Prostate gland (tissue), 2 donors: ENCODE results near the gene SRSF5. TPM values are rescaled to one million over a fixed set of nuclear protein-coding genes. Genes with fewer than 3 reads are reported as not detected.

Experiments
- small RNA-seq, 2 donors: library from RNA; depleted of rRNA; stranded (forward); fragments of <200 nt; gene quantifications; one replicate each; pipeline ENCODE3, GENCODE V24; 2016
- total RNA-seq, 2 donors: library from RNA; depleted of rRNA; stranded (reverse); fragments of >200 nt; gene quantifications; one replicate each; pipeline ENCODE4 v1.1.0, GENCODE V29; 2016

The SRSF5 gene
- total RNA-seq, 2 donors from 2014 or later = 206 to 338 TPM

Small RNA genes within 50 kb of the gene (small RNA-seq; reads per million reads assigned to genes)
- gene RF00614 = 0 reads per million in 2 donors

Other genes starting within 250 kb of the SRSF5 start
- gene CCDC177, start 192.3 kb upstream of the SRSF5 start, total RNA-seq = under 1 TPM in 1 of 2 donors, not detected in 1; 0.28 TPM
- gene SUSD6, start 155.5 kb upstream of the SRSF5 start, total RNA-seq = 10 to 100 TPM; 41.1 to 52.3 TPM
- not detected for gene SLC10A1, start 30.1 kb downstream of the SRSF5 start, total RNA-seq
- 100 to 1,000 TPM in 1 of 2 donors, 1 to 10 TPM in 1; 3.7 to 187 TPM for gene SMOC1, start 112.3 kb downstream of the SRSF5 start, total RNA-seq